Endothelial cell of umbilical vein (primary cell): ENCODE results near the gene CUTA. TPM values are rescaled to one million over a fixed set of nuclear protein-coding genes. Genes with fewer than 3 reads are reported as not detected.

Experiments
- BruUV-seq: library from RNA; stranded (reverse); fragments of 400-500 nt; replicated peaks from 2 replicates; lab custom pipeline; 2021; lab: Mats Ljungman, UMichigan
- CTCF ChIA-PET: fragments of 300-600, 350-600 bp; sonication (Branson Sonifier 250); formaldehyde crosslinking; loops from one replicate; lab custom pipeline; 2021; ENCODE audit warnings: antibody characterized with exemption, inconsistent platforms; lab: Charles Lee
- POLR2A ChIA-PET: fragments of 300-600, 350-600 bp; sonication (Branson Sonifier 250); formaldehyde crosslinking; loops from one replicate; lab custom pipeline; 2021; ENCODE audit warnings: antibody characterized with exemption, inconsistent platforms; lab: Charles Lee
- DNase-seq: peaks from one replicate; pipeline ENCODE4 v3.0.0-alpha.2; 2011; ENCODE audit warnings: low read depth, low spot score
- FAIRE-seq: peaks from 2 replicates; lab custom pipeline; 2011; peaks lifted over from hg19 to GRCh38; lab: Jason Lieb, UNC
- H2AFZ ChIP-seq: 2 replicates; pipeline ENCODE4 v1.6.0; 2012; ENCODE audit warnings: low read depth, low read length, control low read depth, inconsistent platforms
- H3K27ac ChIP-seq: 2 replicates; pipeline ENCODE4 v1.5.1; 2011; ENCODE audit warnings: low read depth, mild to moderate bottlenecking, control low read depth, low read length, moderate library complexity; ENCODE audit not compliant: insufficient read depth
- H3K27me3 ChIP-seq, 2 experiments: 2 replicates each; pipeline versions ENCODE4 v1.6.0 to v1.6.1; 2011; ENCODE audit warnings: low read length in 2 of 2, mixed read lengths in 1 of 2; ENCODE audit not compliant: control insufficient read depth in 2 of 2, insufficient read depth in 2 of 2
- H3K36me3 ChIP-seq, 2 experiments: 2 replicates in 1 of 2; 3 replicates in 1 of 2; pipeline ENCODE4 v1.5.1; 2011; ENCODE audit warnings: low read length in 2 of 2, mild to moderate bottlenecking in 1 of 2, moderate library complexity in 1 of 2; ENCODE audit not compliant: control insufficient read depth in 2 of 2, insufficient read depth in 2 of 2; ENCODE audit errors: extremely low read depth in 1 of 2
- H3K4me1 ChIP-seq: 3 replicates; pipeline ENCODE4 v1.5.1; 2011; ENCODE audit warnings: mild to moderate bottlenecking, low read length; ENCODE audit not compliant: control insufficient read depth, insufficient read depth; ENCODE audit errors: extremely low read depth
- H3K4me2 ChIP-seq: 2 replicates; pipeline ENCODE4 v1.6.1; 2011; ENCODE audit warnings: low read length, control low read depth, mixed read lengths; ENCODE audit not compliant: insufficient read depth
- H3K4me3 ChIP-seq, 3 experiments: fragments of 200-600 bp in 1 of 3; sonication (generic), shearing (Covaris generic) in 1 of 3; replicated peaks in 1 of 3; 2 replicates each; pipeline ENCODE4 v1.5.1; 2011 to 2016; ENCODE audit warnings: control low read depth in 3 of 3, low read length in 3 of 3, mild to moderate bottlenecking in 2 of 3, inconsistent platforms in 1 of 3, low read depth in 1 of 3, moderate library complexity in 1 of 3; ENCODE audit not compliant: insufficient read depth in 1 of 3
- H3K79me2 ChIP-seq: 2 replicates; pipeline ENCODE4 v1.6.0; 2012; ENCODE audit warnings: low read length, inconsistent platforms; ENCODE audit not compliant: control insufficient read depth, insufficient read depth
- H3K9ac ChIP-seq: replicated peaks from 2 replicates; pipeline ENCODE3; 2011; ENCODE audit warnings: low read length, control low read depth; ENCODE audit not compliant: insufficient read depth; ENCODE audit errors: extremely low read depth
- H3K9me1 ChIP-seq: replicated peaks from 3 replicates; pipeline ENCODE4 v1.6.0; 2011; ENCODE audit warnings: mild to moderate bottlenecking, low read length; ENCODE audit not compliant: control insufficient read depth, insufficient read depth; ENCODE audit errors: extremely low read depth
- H3K9me3 ChIP-seq: replicated peaks from 2 replicates; pipeline ENCODE4 v1.5.1; 2012; ENCODE audit warnings: low read length, inconsistent platforms; ENCODE audit not compliant: control insufficient read depth, insufficient read depth
- H4K20me1 ChIP-seq: replicated peaks from 2 replicates; pipeline ENCODE3; 2011; ENCODE audit warnings: mild to moderate bottlenecking, low read length; ENCODE audit not compliant: control insufficient read depth, insufficient read depth; ENCODE audit errors: extremely low read depth
- CTCF ChIP-seq, 2 donors: IDR thresholded peaks; 1 replicate in 1 of 2; 2 replicates in 1 of 2; pipeline ENCODE4 v1.5.1; 2011; ENCODE audit warnings: low read length in 2 of 2, mild to moderate bottlenecking in 2 of 2, moderate library complexity in 2 of 2, control low read depth in 1 of 2, inconsistent platforms in 1 of 2, low read depth in 1 of 2; ENCODE audit not compliant: insufficient read depth in 1 of 2; ENCODE audit errors: extremely low read depth in 1 of 2
- EZH2 ChIP-seq: IDR thresholded peaks from 2 replicates; pipeline ENCODE4 v1.6.1; 2012; ENCODE audit warnings: borderline replicate concordance, low read depth, mild to moderate bottlenecking, moderate library complexity, low read length, inconsistent platforms; ENCODE audit not compliant: severe bottlenecking
- FOS ChIP-seq: IDR thresholded peaks from 2 replicates; pipeline ENCODE4 v1.6.1; 2011; ENCODE audit warnings: mild to moderate bottlenecking, low read length, moderate library complexity, borderline replicate concordance; ENCODE audit not compliant: insufficient read depth
- GATA2 ChIP-seq: IDR thresholded peaks from 2 replicates; pipeline ENCODE4 v1.7.0; 2011; ENCODE audit warnings: low read depth, mild to moderate bottlenecking, moderate library complexity, mixed read lengths, low read length; ENCODE audit not compliant: insufficient read length, insufficient read depth
- JUN ChIP-seq: IDR thresholded peaks from 2 replicates; pipeline ENCODE4 v1.6.1; 2011; ENCODE audit warnings: borderline replicate concordance, low read depth; ENCODE audit not compliant: insufficient read length, insufficient read depth
- MAX ChIP-seq: IDR thresholded peaks from 2 replicates; pipeline ENCODE4 v1.6.1; 2011; ENCODE audit not compliant: insufficient read depth, insufficient read length
- MYC ChIP-seq: IDR thresholded peaks from one replicate; pipeline ENCODE4 v1.6.1; 2011; ENCODE audit warnings: mild to moderate bottlenecking, low read depth, low read length
- POLR2A ChIP-seq: IDR thresholded peaks from 2 replicates; pipeline ENCODE4 v1.6.1; 2012; ENCODE audit warnings: low read depth, mild to moderate bottlenecking, control low read depth, low read length
- POLR2AphosphoS5 ChIP-seq: IDR thresholded peaks from 2 replicates; pipeline ENCODE4 v1.6.1; 2012; ENCODE audit warnings: low read depth, mild to moderate bottlenecking, control low read depth, low read length, moderate library complexity; ENCODE audit not compliant: insufficient read depth
- dilution Hi-C: fragments of 300-500 bp; cut with MboI; formaldehyde crosslinking; loops from one replicate; pipeline ENCODE4 v1.15.0; 2019; ENCODE audit warnings: low sequenced_read_pairs; ENCODE audit not compliant: extremely low pct_ligation_motif_present
- intact Hi-C: fragments of 100-400 bp; cut with micrococcal nuclease; formaldehyde crosslinking; loops from one replicate; pipeline ENCODE4 v1.10.0; 2022
- polyA plus RNA-seq, 4 experiments: library from polyadenylated mRNA; depleted of rRNA in 3 of 4; stranded (reverse) in 3 of 4; unstranded in 1 of 4; fragments of >200 nt; gene quantifications; 2 replicates each; pipeline versions ENCODE4 v1.2.1 to v1.2.3, GENCODE V29; 2011 to 2012; ENCODE audit warnings: missing spikeins in 1 of 4
- total RNA-seq: library from RNA; stranded (reverse); gene quantifications from 2 replicates; pipeline ENCODE4 v1.2.3, GENCODE V29; 2021

The CUTA gene
- total and polyA plus RNA-seq, 2 donors (not counting 3 experiments of a cell fraction or from before 2014, with no cell fraction given) = 133 to 202 TPM

- no TSS peak for BruUV-seq
- H3K27ac ChIP-seq = no peak overlapping the region
- no peak for DNase-seq
- no peak overlapping the region for H3K4me2 ChIP-seq
- H3K9me1 ChIP-seq = no peaks in the 10 kb centered on the region
- POLR2A ChIA-PET = no interaction called here
- H3K4me1 ChIP-seq = no peaks in the 10 kb centered on the region
- CTCF ChIA-PET = interaction anchor here (2.0 kb wide), 1 partner anchor 8 kb away, joined by 5 read pairs; no protein-coding TSS in a partner anchor
- H4K20me1 ChIP-seq = no peaks in the 10 kb centered on the region
- H3K79me2 ChIP-seq = no peaks in the 10 kb centered on the region
- no peak overlapping the region for H2AFZ ChIP-seq
- dilution Hi-C loops = no loop called here
- H3K36me3 ChIP-seq = peaks cover 0 to 24% of the 10 kb centered on the region in 2 experiments
- TF ChIP-seq POLR2AphosphoS5 = no peak
- no peak for TF ChIP-seq JUN
- no peak for TF ChIP-seq MAX
- no peak for TF ChIP-seq GATA2
- no peak for TF ChIP-seq POLR2A
- no peak for TF ChIP-seq EZH2
- no peak for TF ChIP-seq CTCF (IDR thresholded peaks at IDR 0.05; ENCODE audit: extremely low read depth in 1 of 2, insufficient read depth in 1 of 2, low read depth in 1 of 2, low read length in 2 of 2)
- no peak for TF ChIP-seq MYC
- no peak for TF ChIP-seq FOS
- no peak for FAIRE-seq
- H3K9me3 ChIP-seq = no peaks in the 10 kb centered on the region
- H3K9ac ChIP-seq = no peak overlapping the region
- no peak overlapping the region for H3K4me3 ChIP-seq
- intact Hi-C loops = no loop called here
- no peaks in the 10 kb centered on the region for H3K27me3 ChIP-seq
Measured at GRCh38 chr6:33442283-33442682, 24.4 kb upstream of the CUTA start.
